Measurements from ENCODE around the gene C1QL4. TPM values are rescaled to one million over a fixed set of nuclear protein-coding genes. Genes with fewer than 3 reads are reported as not detected.

Gene C1QL4
- total RNA-seq, 2 donors from 2014 or later: not detected

GRCh38 chr12:49340095-49340870 is 3.3 kb upstream of the C1QL4 start:
- no peak for TF ChIP-seq CTCF (IDR thresholded peaks at IDR 0.05)
- no peak for DNase-seq (ENCODE audit: low spot score)
- Histone ChIP-seq H3K4me1 (peaks cover 0 to 37% of the 10 kb centered on the region in 2 donors), H3K36me3 (no peaks in the 10 kb centered on the region), H3K27me3 (peaks cover 10 to 29% of the 10 kb centered on the region in 2 donors), H3K27ac (no peak overlapping the region), H3K9me3 (no peaks in the 10 kb centered on the region), H3K4me3 (no peak overlapping the region)

GRCh38 chr12:49339464-49339861 is 2.5 kb upstream of the C1QL4 start:
- H3K4me1 ChIP-seq: peaks cover 0 to 31% of the 10 kb centered on the region in 2 donors
- no peaks in the 10 kb centered on the region for H3K36me3 ChIP-seq
- no peak overlapping the region for H3K27ac ChIP-seq
- peaks cover 10 to 30% of the 10 kb centered on the region in 2 donors for H3K27me3 ChIP-seq
- no peak for TF ChIP-seq CTCF (IDR thresholded peaks at IDR 0.05)
- no peak for DNase-seq (ENCODE audit: low spot score)
- no peak overlapping the region for H3K4me3 ChIP-seq
- no peaks in the 10 kb centered on the region for H3K9me3 ChIP-seq

DNA sequence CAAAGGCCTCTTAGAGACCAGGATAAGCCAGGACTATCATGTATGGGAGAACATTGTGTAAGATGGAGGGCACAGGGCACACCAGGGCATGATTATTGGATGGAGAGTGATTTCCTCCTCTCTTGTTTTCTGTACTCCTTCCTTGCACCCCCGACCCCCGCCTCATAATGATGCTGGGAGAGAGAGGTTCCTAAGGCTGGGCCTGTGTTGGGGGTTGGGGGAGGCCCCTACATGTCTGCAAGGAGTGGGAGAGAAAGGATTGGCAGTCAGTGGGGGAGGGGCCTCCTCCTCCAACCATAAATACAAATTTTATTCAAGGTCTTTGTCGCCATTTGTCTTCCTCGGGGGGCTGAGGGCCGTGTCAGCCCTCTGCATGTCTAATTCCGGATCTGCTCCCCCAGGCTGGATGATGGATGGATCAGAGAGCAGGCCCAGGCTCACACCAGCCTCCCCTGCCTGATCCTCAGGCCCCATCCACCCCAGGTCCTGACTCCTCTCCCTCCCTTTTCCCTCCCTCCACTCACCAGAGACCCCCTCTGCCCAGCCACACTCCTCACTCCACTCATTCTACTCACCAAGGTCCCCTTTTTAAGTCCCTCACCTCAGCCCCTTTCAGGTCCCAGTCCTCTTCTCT is 2.0 kb upstream of the C1QL4 start:
- TF ChIP-seq CTCF (IDR thresholded peaks at IDR 0.05): no peak
- H3K4me3 ChIP-seq: no peak overlapping the region
- no peak overlapping the region for H3K27ac ChIP-seq
- H3K36me3 ChIP-seq: no peaks in the 10 kb centered on the region
- H3K4me1 ChIP-seq: peaks cover 0 to 31% of the 10 kb centered on the region in 2 donors
- DNase-seq (ENCODE audit: low spot score): no peak
- peaks cover 12 to 30% of the 10 kb centered on the region in 2 donors for H3K27me3 ChIP-seq
- H3K9me3 ChIP-seq: no peaks in the 10 kb centered on the region

DNA sequence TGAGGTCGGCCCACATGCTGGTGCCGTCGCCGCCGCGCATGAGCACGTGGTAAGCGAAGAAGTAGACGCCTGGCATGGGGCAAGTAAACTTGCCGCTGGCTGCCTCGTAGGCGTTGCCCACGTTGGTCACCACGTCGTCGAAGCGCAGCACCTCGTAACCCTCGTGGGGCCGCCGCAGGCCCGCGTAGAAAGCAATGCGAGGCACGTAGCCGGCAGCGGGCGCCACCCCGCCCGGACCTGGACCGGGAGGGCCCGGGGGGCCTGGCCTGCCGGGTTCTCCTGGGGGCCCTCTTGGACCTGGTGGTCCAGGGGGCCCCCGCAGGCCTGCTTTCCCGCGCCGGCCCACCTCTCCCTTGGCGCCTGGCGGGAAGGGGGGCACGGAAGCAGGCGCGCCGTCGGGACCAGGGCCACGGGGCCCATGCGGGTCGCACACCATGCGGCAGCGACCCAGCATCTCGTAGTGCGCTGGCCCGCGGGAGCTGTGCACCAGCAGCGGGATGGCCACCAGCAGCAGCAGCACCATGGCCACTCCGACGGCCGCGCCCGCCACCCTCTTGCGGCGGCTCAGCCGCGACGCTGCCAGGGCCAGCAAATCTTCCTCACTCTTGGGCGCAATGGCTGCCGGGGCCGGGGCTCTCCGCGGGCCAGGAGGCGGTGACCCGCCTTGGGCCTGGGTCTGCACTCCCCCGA is 888 bp downstream of the C1QL4 start:
- peak overlapping the region in 1 of 2 donors; percentile 40 for H3K4me3 ChIP-seq
- no peaks in the 10 kb centered on the region for H3K9me3 ChIP-seq
- peaks cover 21 to 25% of the 10 kb centered on the region in 2 donors for H3K27me3 ChIP-seq
- H3K27ac ChIP-seq: no peak overlapping the region
- peaks cover 0 to 21% of the 10 kb centered on the region in 2 donors for H3K4me1 ChIP-seq
- no peak for TF ChIP-seq CTCF (IDR thresholded peaks at IDR 0.05)
- no peak for DNase-seq (ENCODE audit: low spot score)
- H3K36me3 ChIP-seq: no peaks in the 10 kb centered on the region

DNA sequence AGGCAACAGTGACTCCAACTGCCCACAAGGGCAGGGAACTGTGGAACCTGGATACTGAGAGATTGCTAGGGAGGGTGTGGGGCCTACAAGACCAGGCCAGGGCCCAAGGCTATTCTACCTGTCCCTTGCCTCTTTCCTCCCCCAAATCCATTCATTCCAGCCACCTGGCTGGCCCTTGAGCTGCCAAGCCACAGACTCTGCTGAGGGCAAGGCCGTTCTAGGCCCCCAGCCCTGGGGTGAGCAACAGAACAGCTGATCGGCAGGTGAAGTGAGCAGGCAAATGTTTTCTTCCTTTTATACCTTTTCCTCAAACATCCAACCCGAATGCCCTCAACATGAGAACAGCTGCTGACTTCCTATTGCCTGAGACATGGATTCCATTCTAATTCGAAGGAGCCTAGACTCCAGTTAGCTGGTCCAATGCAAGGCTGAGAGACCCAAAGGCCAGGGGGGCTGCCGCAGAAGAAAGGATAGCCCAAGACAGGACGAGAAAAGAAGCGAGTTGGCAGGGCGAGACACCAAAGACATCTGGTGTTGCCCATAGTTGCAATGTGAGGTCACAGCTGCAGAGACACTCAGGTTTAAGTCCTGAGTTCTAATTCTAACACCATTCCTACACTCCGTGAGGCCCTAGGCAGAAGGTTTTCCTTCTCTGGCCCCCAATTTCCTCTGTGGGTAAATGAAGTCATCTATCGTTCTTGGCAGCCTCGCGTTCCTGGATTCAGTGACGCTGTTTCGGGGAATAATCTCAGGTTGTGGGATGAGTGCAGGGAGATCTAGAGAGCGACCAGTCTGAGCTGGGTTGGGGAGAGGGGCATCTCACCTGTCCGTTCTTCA is 1.7 kb downstream of the C1QL4 start:
- H3K4me3 ChIP-seq: no peak overlapping the region
- H3K9me3 ChIP-seq: no peaks in the 10 kb centered on the region
- no peak for DNase-seq (ENCODE audit: low spot score)
- no peak overlapping the region for H3K27ac ChIP-seq
- H3K27me3 ChIP-seq: peaks cover 21 to 25% of the 10 kb centered on the region in 2 donors
- H3K4me1 ChIP-seq: peaks cover 0 to 21% of the 10 kb centered on the region in 2 donors
- H3K36me3 ChIP-seq: no peaks in the 10 kb centered on the region
- TF ChIP-seq CTCF (IDR thresholded peaks at IDR 0.05): no peak

Data from right atrium auricular region (tissue), 2 donors.